Ascending aorta (tissue), 2 donors: ENCODE measurements around the gene PDIA6. TPM values are rescaled to one million over a fixed set of nuclear protein-coding genes. Genes with fewer than 3 reads are reported as not detected.

Source experiments
- DNase-seq, 2 donors: peaks; one replicate each; pipeline ENCODE4 v3.0.0-alpha.2; 2019; ENCODE audit warnings: low spot score in 2 of 2
- H3K27ac ChIP-seq, 2 donors: fragments of 200-600 bp; sonication (generic); one replicate each; pipeline ENCODE4 v1.5.1; 2016 to 2017; ENCODE audit warnings: mild to moderate bottlenecking in 1 of 2
- H3K27me3 ChIP-seq: fragments of 200-600 bp; sonication (generic); one replicate; pipeline ENCODE4 v1.5.1; 2017
- H3K36me3 ChIP-seq, 2 donors: fragments of 200-600 bp; sonication (generic); one replicate each; pipeline ENCODE4 v1.5.1; 2016
- H3K4me1 ChIP-seq, 2 donors: fragments of 200-600 bp; sonication (generic); one replicate each; pipeline ENCODE4 v1.5.1; 2016 to 2017; ENCODE audit warnings: mild to moderate bottlenecking in 1 of 2
- H3K4me3 ChIP-seq, 2 donors: fragments of 200-600 bp; sonication (generic); one replicate each; pipeline ENCODE4 v1.5.1; 2016 to 2017; ENCODE audit warnings: mild to moderate bottlenecking in 1 of 2
- H3K9me3 ChIP-seq, 2 donors: fragments of 200-600 bp; sonication (generic); one replicate each; pipeline ENCODE4 v1.5.1; 2016
- CTCF ChIP-seq, 3 experiments: fragments of 200-600 bp in 2 of 3; fragments of 450-650 bp in 1 of 3; sonication (generic) in 2 of 3; IDR thresholded peaks; one replicate each; pipeline ENCODE4 v1.5.1; 2016 to 2019; ENCODE audit warnings: antibody characterized with exemption in 3 of 3, mild to moderate bottlenecking in 1 of 3, moderate library complexity in 1 of 3
- intact Hi-C: fragments of 100-400 bp; cut with DNase I; formaldehyde crosslinking; loops from one replicate; pipeline ENCODE4 v1.15.1; 2023
- total RNA-seq: library from RNA; depleted of rRNA; stranded (reverse); fragments of >200 nt; gene quantifications from one replicate; pipeline ENCODE4 v1.1.0, GENCODE V29; 2016

The PDIA6 gene
- total RNA-seq, 1 donor from 2014 or later = 56.4 TPM

- Histone ChIP-seq H3K27ac (no peak overlapping the region), H3K36me3 (no peaks in the 10 kb centered on the region), H3K27me3 (no peaks in the 10 kb centered on the region), H3K9me3 (no peaks in the 10 kb centered on the region), H3K4me3 (no peak overlapping the region), H3K4me1 (no peaks in the 10 kb centered on the region)
- intact Hi-C loops = no loop called here
- no peak for TF ChIP-seq CTCF (IDR thresholded peaks at IDR 0.05)
- no peak for DNase-seq
These were observed 46.7 kb upstream of the PDIA6 start for GRCh38 chr2:10859278-10859677.

- no peak for TF ChIP-seq CTCF (IDR thresholded peaks at IDR 0.05)
- intact Hi-C loops = no loop called here
- H3K36me3 ChIP-seq = no peaks in the 10 kb centered on the region
These were observed 36.0 kb upstream of the PDIA6 start for GRCh38 chr2:10848541-10848940.

GRCh38 chr2:10847008-10847407, 34.4 kb upstream of the PDIA6 start:
- no peaks in the 10 kb centered on the region for H3K27me3 ChIP-seq
- no peak overlapping the region for H3K27ac ChIP-seq
- DNase-seq = no peak
- H3K4me3 ChIP-seq = no peak overlapping the region
- intact Hi-C loops = no loop called here
- H3K36me3 ChIP-seq = no peaks in the 10 kb centered on the region
- TF ChIP-seq CTCF (IDR thresholded peaks at IDR 0.05) = no peak
- peaks cover 0 to 2% of the 10 kb centered on the region in 2 donors for H3K9me3 ChIP-seq
- no peaks in the 10 kb centered on the region for H3K4me1 ChIP-seq

More at GRCh38 chr2:10848541-10848940, 36.0 kb upstream of the PDIA6 start:
- H3K4me3 ChIP-seq = no peak overlapping the region
- DNase-seq = no peak
- no peak overlapping the region for H3K27ac ChIP-seq
- H3K27me3 ChIP-seq = no peaks in the 10 kb centered on the region
- no peaks in the 10 kb centered on the region for H3K4me1 ChIP-seq
- no peaks in the 10 kb centered on the region for H3K9me3 ChIP-seq

GRCh38 chr2:10846110-10846861, 33.7 kb upstream of the PDIA6 start:
- no peak for DNase-seq
- peaks cover 0 to 7% of the 10 kb centered on the region in 2 donors for H3K9me3 ChIP-seq
- H3K36me3 ChIP-seq = no peaks in the 10 kb centered on the region
- TF ChIP-seq CTCF (IDR thresholded peaks at IDR 0.05) = no peak
- no peak overlapping the region for H3K4me3 ChIP-seq
- intact Hi-C loops = no loop called here
- no peaks in the 10 kb centered on the region for H3K4me1 ChIP-seq
- no peaks in the 10 kb centered on the region for H3K27me3 ChIP-seq
- H3K27ac ChIP-seq = no peak overlapping the region

- H3K9me3 ChIP-seq = peaks cover 0 to 13% of the 10 kb centered on the region in 2 donors
- no peak for DNase-seq
- no peak overlapping the region for H3K27ac ChIP-seq
- no peaks in the 10 kb centered on the region for H3K36me3 ChIP-seq
- H3K4me3 ChIP-seq = no peak overlapping the region
- no peaks in the 10 kb centered on the region for H3K27me3 ChIP-seq
- TF ChIP-seq CTCF (IDR thresholded peaks at IDR 0.05) = no peak
- no peaks in the 10 kb centered on the region for H3K4me1 ChIP-seq
- intact Hi-C loops = no loop called here
These were observed 33.1 kb upstream of the PDIA6 start for GRCh38 chr2:10845640-10846039.
